IMR-90 (cell line): ENCODE results near the gene EAF1. TPM values are rescaled to one million over a fixed set of nuclear protein-coding genes. Genes with fewer than 3 reads are reported as not detected.

Source experiments
- ATAC-seq: fragments of 200-7000 bp; cut with Tn5 transposase; 2 replicates; pipeline ENCODE4 v1.9.1; 2020; ENCODE audit warnings: low read depth, mild to moderate bottlenecking, moderate library complexity
- BruUV-seq: library from RNA; stranded (reverse); fragments of 400-500 nt; replicated peaks from 2 replicates; lab custom pipeline; 2021; lab: Mats Ljungman, UMichigan
- CTCF ChIA-PET: fragments of 300-600 bp; formaldehyde crosslinking; extraction: SDS; loops from one replicate; lab custom pipeline; 2021; ENCODE audit warnings: antibody characterized with exemption; lab: Yijun Ruan, JAX
- POLR2A ChIA-PET: fragments of 300-600 bp; sonication (Branson Sonifier 250); formaldehyde crosslinking; loops from one replicate; lab custom pipeline; 2022; ENCODE audit warnings: antibody characterized with exemption; ENCODE audit not compliant: unreplicated experiment; lab: Charles Lee
- DNase-seq: peaks from one replicate; pipeline ENCODE4 v3.0.0; 2013
- H2AFZ ChIP-seq: replicated peaks from 2 replicates; pipeline ENCODE3; 2013; ENCODE audit warnings: low read length, mild to moderate bottlenecking; ENCODE audit not compliant: poor library complexity
- H2AK5ac ChIP-seq: 2 replicates; pipeline ENCODE4 v1.6.1; 2013; ENCODE audit warnings: low read depth, low read length, inconsistent platforms
- H2AK9ac ChIP-seq: replicated peaks from 2 replicates; pipeline ENCODE3; 2013; ENCODE audit warnings: mild to moderate bottlenecking, low read depth, low read length, moderate library complexity; ENCODE audit not compliant: poor library complexity
- H2BK120ac ChIP-seq: 2 replicates; pipeline ENCODE4 v1.6.1; 2013; ENCODE audit warnings: low read depth, low read length, inconsistent platforms
- H2BK15ac ChIP-seq: 3 replicates; pipeline ENCODE4 v1.6.1; 2013; ENCODE audit warnings: low read depth, low read length, inconsistent platforms
- H2BK20ac ChIP-seq: 2 replicates; pipeline ENCODE4 v1.6.1; 2013; ENCODE audit warnings: low read depth, mild to moderate bottlenecking, inconsistent platforms, low read length, moderate library complexity
- H2BK5ac ChIP-seq: 2 replicates; pipeline ENCODE4 v1.6.1; 2013; ENCODE audit warnings: mild to moderate bottlenecking, low read depth, low read length, inconsistent platforms; ENCODE audit not compliant: poor library complexity, severe bottlenecking
- H3K14ac ChIP-seq: replicated peaks from 2 replicates; pipeline ENCODE4 v1.6.1; 2013; ENCODE audit warnings: low read depth, low read length, inconsistent platforms
- H3K18ac ChIP-seq: 2 replicates; pipeline ENCODE4 v1.6.1; 2013; ENCODE audit warnings: low read depth, low read length, control low read depth
- H3K23ac ChIP-seq: 2 replicates; pipeline ENCODE4 v1.6.1; 2013; ENCODE audit warnings: low read depth, low read length, inconsistent platforms
- H3K27ac ChIP-seq: 2 replicates; pipeline ENCODE4 v1.5.1; 2013; ENCODE audit warnings: mild to moderate bottlenecking, control low read depth, low read length; ENCODE audit not compliant: insufficient read depth
- H3K27me3 ChIP-seq: 2 replicates; pipeline ENCODE4 v1.6.1; 2013; ENCODE audit warnings: low read length; ENCODE audit not compliant: control insufficient read depth, insufficient read depth
- H3K36me3 ChIP-seq: 2 replicates; pipeline ENCODE4 v1.6.1; 2013; ENCODE audit warnings: low read length, mixed read lengths; ENCODE audit not compliant: control insufficient read depth, insufficient read depth
- H3K4ac ChIP-seq: 2 replicates; pipeline ENCODE4 v1.6.1; 2013; ENCODE audit warnings: low read depth, low read length, inconsistent platforms
- H3K4me1 ChIP-seq: 2 replicates; pipeline ENCODE4 v1.6.1; 2013; ENCODE audit warnings: low read length, mixed read lengths; ENCODE audit not compliant: control insufficient read depth, insufficient read depth
- H3K4me2 ChIP-seq: 2 replicates; pipeline ENCODE4 v1.6.1; 2013; ENCODE audit warnings: low read depth, mild to moderate bottlenecking, control low read depth, low read length, moderate library complexity
- H3K4me3 ChIP-seq: 2 replicates; pipeline ENCODE4 v1.5.1; 2013; ENCODE audit warnings: low read depth, mild to moderate bottlenecking, control low read depth, low read length, moderate library complexity; ENCODE audit not compliant: insufficient read depth
- H3K56ac ChIP-seq: 2 replicates; pipeline ENCODE4 v1.6.1; 2013; ENCODE audit warnings: low read length, inconsistent platforms; ENCODE audit not compliant: insufficient read depth; ENCODE audit errors: extremely low read depth
- H3K79me1 ChIP-seq, 2 experiments: 2 replicates each; pipeline ENCODE4 v1.6.1; 2013; ENCODE audit warnings: low read length in 2 of 2, inconsistent platforms in 1 of 2, low read depth in 1 of 2
- H3K9ac ChIP-seq: 2 replicates; pipeline ENCODE4 v1.6.1; 2013; ENCODE audit warnings: low read depth, low read length, control low read depth
- H3K9me1 ChIP-seq: 2 replicates; pipeline ENCODE4 v1.6.1; 2013; ENCODE audit warnings: low read length, inconsistent platforms; ENCODE audit not compliant: insufficient read depth
- H3K9me3 ChIP-seq: 2 replicates; pipeline ENCODE4 v1.6.1; 2013; ENCODE audit warnings: low read length; ENCODE audit not compliant: control insufficient read depth, insufficient read depth
- H4K20me1 ChIP-seq: 2 replicates; pipeline ENCODE4 v1.6.1; 2013; ENCODE audit warnings: low read length, inconsistent platforms; ENCODE audit not compliant: insufficient read depth
- H4K5ac ChIP-seq: 2 replicates; pipeline ENCODE4 v1.6.1; 2013; ENCODE audit warnings: mild to moderate bottlenecking, low read depth, low read length, control low read depth
- H4K8ac ChIP-seq, 2 experiments: 2 replicates each; pipeline ENCODE4 v1.6.1; 2013; ENCODE audit warnings: low read depth in 2 of 2, low read length in 2 of 2, control low read depth in 1 of 2, inconsistent platforms in 1 of 2
- H4K91ac ChIP-seq: 2 replicates; pipeline ENCODE4 v1.6.1; 2013; ENCODE audit warnings: low read depth, low read length, inconsistent platforms; ENCODE audit not compliant: insufficient read depth
- BHLHE40 ChIP-seq: fragments of 150-350 bp; IDR thresholded peaks from 2 replicates; pipeline ENCODE4 v1.6.1; 2016; ENCODE audit warnings: mild to moderate bottlenecking, low read depth, low read length
- CEBPB ChIP-seq: IDR thresholded peaks from 2 replicates; pipeline ENCODE4 v1.6.1; 2012; ENCODE audit warnings: low read depth, low read length, improper control_type of control experiment
- CHD1 ChIP-seq: IDR thresholded peaks from 2 replicates; pipeline ENCODE4 v1.6.1; 2012; ENCODE audit warnings: low read depth, low read length, improper control_type of control experiment
- CTCF ChIP-seq: conservative IDR thresholded peaks from 2 replicates; pipeline ENCODE4 v1.5.1; 2012; ENCODE audit warnings: mild to moderate bottlenecking, low read depth, low read length, improper control_type of control experiment
- FOS ChIP-seq: fragments of 150-350 bp; IDR thresholded peaks from 2 replicates; pipeline ENCODE4 v1.6.1; 2016; ENCODE audit warnings: low read depth, low read length
- MAFK ChIP-seq: IDR thresholded peaks from 2 replicates; pipeline ENCODE4 v1.6.1; 2012; ENCODE audit warnings: low read depth, low read length, improper control_type of control experiment
- MAZ ChIP-seq: IDR thresholded peaks from 2 replicates; pipeline ENCODE4 v1.6.1; 2012; ENCODE audit warnings: low read depth, mild to moderate bottlenecking, low read length, improper control_type of control experiment, moderate library complexity, borderline replicate concordance
- MXI1 ChIP-seq: IDR thresholded peaks from 2 replicates; pipeline ENCODE4 v1.6.1; 2012; ENCODE audit warnings: low read depth, mild to moderate bottlenecking, low read length, moderate library complexity, borderline replicate concordance
- NFE2L2 ChIP-seq: fragments of 150-350 bp; IDR thresholded peaks from 2 replicates; pipeline ENCODE4 v1.6.1; 2016; ENCODE audit warnings: low read depth, mild to moderate bottlenecking, low read length
- POLR2A ChIP-seq: IDR thresholded peaks from 2 replicates; pipeline ENCODE4 v1.6.1; 2012; ENCODE audit warnings: mild to moderate bottlenecking, low read depth, low read length
- RAD21 ChIP-seq: IDR thresholded peaks from 2 replicates; pipeline ENCODE4 v1.6.1; 2012; ENCODE audit warnings: low read length, improper control_type of control experiment
- RCOR1 ChIP-seq: IDR thresholded peaks from 2 replicates; pipeline ENCODE4 v1.6.1; 2012; ENCODE audit warnings: mild to moderate bottlenecking, low read length, improper control_type of control experiment; ENCODE audit not compliant: insufficient replicate concordance
- RFX5 ChIP-seq: IDR thresholded peaks from 2 replicates; pipeline ENCODE4 v1.8.0; 2012; ENCODE audit warnings: low read depth, mild to moderate bottlenecking, low read length, moderate library complexity
- SMC3 ChIP-seq: fragments of 150-350 bp; IDR thresholded peaks from 2 replicates; pipeline ENCODE4 v1.6.1; 2016; ENCODE audit warnings: low read depth, mild to moderate bottlenecking, antibody characterized with exemption, low read length, moderate library complexity
- WGBS, 2 experiments: methylation state at CpG; one replicate each; pipeline versions ENCODE4 v1.1.5 to v1.1.7; 2013; ENCODE audit warnings: missing lambda C conversion rate in 2 of 2; ENCODE audit not compliant: insufficient read length in 1 of 2; ENCODE audit errors: extremely low coverage in 2 of 2; 5-methylcytosine and 5-hydroxymethylcytosine counted together
- dilution Hi-C: fragments of 300-500 bp; cut with HindIII; formaldehyde crosslinking; loops from one replicate; pipeline ENCODE4 v1.14.3; 2018; ENCODE audit warnings: low sequenced_read_pairs; ENCODE audit not compliant: unreplicated experiment
- in situ Hi-C: fragments of 300-500 bp; cut with MboI; formaldehyde crosslinking; loops from 3 replicates; pipeline ENCODE4 v1.14.3; 2019; ENCODE audit warnings: low sequenced_read_pairs, inconsistent platforms, mixed read lengths
- intact Hi-C: fragments of 100-400 bp; cut with micrococcal nuclease; formaldehyde crosslinking; loops from 2 replicates; pipeline ENCODE4 v1.10.0; 2022
- polyA plus RNA-seq, 3 experiments: library from polyadenylated mRNA; depleted of rRNA; stranded (reverse); fragments of >200 nt; gene quantifications; 2 replicates each; pipeline ENCODE4 v1.2.3, GENCODE V29; 2012; ENCODE audit warnings: low replicate concordance in 1 of 3
- total RNA-seq: library from RNA; depleted of rRNA; stranded (reverse); fragments of >200 nt; gene quantifications from 2 replicates; pipeline ENCODE4 v1.2.3, GENCODE V29; 2012
- TF ChIP-seq, protein P1 (sequence below): fragments of 150-350 bp; IDR thresholded peaks from 2 replicates; pipeline ENCODE4 v1.6.1; 2016; ENCODE audit warnings: low read depth, mild to moderate bottlenecking, low read length, moderate library complexity, borderline replicate concordance
- TF ChIP-seq, protein P2 (sequence below): fragments of 150-350 bp; IDR thresholded peaks from 2 replicates; pipeline ENCODE4 v1.6.1; 2017; ENCODE audit warnings: mild to moderate bottlenecking, antibody characterized with exemption, low read length, low read depth

EAF1 gene
- total and polyA plus RNA-seq, 2 of the 4 experiments (the other 2 are of a cell fraction), result 7.0 to 21.3 TPM

DNA sequence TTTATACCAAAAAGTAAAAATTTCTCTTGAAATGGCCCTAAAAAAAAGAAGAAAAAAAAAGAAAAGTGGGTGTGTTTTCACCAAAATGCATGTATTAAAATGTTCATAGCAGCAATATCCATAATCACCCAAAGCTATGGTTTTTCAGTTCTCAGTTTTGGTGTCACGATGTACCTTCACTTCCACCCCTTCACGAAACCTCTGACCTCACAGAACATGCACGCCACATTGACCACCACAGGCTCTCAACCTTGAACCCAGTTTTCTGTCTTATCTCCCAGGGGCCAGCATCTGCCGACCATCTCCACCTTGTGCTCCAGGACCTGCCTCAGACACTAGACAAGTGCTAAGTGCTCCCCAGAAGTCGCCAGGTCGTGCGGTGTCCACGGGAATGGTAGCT, 63.7 kb downstream of the EAF1 start:
- Histone ChIP-seq H4K8ac (no peak overlapping the region), H2BK120ac (no peak overlapping the region), H4K5ac (no peak overlapping the region), H2BK5ac (no peak overlapping the region), H3K23ac (no peak overlapping the region), H3K27ac (no peak overlapping the region), H3K36me3 (no peaks in the 10 kb centered on the region), H3K9me1 (no peaks in the 10 kb centered on the region), H3K79me1 (no peaks in the 10 kb centered on the region), H3K56ac (no peak overlapping the region), H3K27me3 (no peaks in the 10 kb centered on the region), H3K9me3 (no peaks in the 10 kb centered on the region), H3K4ac (no peak overlapping the region), H2AK5ac (no peak overlapping the region), H3K4me2 (no peak overlapping the region), H2AFZ (no peak overlapping the region), H3K14ac (no peak overlapping the region), H3K4me3 (no peak overlapping the region), H2AK9ac (no peak overlapping the region), H2BK15ac (no peak overlapping the region), H3K18ac (no peak overlapping the region), H3K4me1 (no peaks in the 10 kb centered on the region), H2BK20ac (no peak overlapping the region), H4K20me1 (no peaks in the 10 kb centered on the region), H3K9ac (no peak overlapping the region), H4K91ac (no peak overlapping the region)
- ChIA-PET CTCF (interaction anchor here (1.1 kb wide), 1 partner anchor 30 kb away, joined by 3 read pairs; no protein-coding TSS in a partner anchor), POLR2A (no interaction called here)
- intact Hi-C loops, result no loop called here
- no TSS peak for BruUV-seq
- TF ChIP-seq SMC3, result no peak
- TF ChIP-seq MXI1, result no peak
- TF ChIP-seq, protein P1, sequence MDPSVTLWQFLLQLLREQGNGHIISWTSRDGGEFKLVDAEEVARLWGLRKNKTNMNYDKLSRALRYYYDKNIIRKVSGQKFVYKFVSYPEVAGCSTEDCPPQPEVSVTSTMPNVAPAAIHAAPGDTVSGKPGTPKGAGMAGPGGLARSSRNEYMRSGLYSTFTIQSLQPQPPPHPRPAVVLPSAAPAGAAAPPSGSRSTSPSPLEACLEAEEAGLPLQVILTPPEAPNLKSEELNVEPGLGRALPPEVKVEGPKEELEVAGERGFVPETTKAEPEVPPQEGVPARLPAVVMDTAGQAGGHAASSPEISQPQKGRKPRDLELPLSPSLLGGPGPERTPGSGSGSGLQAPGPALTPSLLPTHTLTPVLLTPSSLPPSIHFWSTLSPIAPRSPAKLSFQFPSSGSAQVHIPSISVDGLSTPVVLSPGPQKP, result no peak
- no peak for TF ChIP-seq POLR2A
- no peak for TF ChIP-seq FOS
- no peak for TF ChIP-seq MAFK
- TF ChIP-seq, protein P2, sequence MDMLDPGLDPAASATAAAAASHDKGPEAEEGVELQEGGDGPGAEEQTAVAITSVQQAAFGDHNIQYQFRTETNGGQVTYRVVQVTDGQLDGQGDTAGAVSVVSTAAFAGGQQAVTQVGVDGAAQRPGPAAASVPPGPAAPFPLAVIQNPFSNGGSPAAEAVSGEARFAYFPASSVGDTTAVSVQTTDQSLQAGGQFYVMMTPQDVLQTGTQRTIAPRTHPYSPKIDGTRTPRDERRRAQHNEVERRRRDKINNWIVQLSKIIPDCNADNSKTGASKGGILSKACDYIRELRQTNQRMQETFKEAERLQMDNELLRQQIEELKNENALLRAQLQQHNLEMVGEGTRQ, result no peak
- no peak for TF ChIP-seq RFX5
- no peak for TF ChIP-seq RAD21
- no peak for TF ChIP-seq NFE2L2
- TF ChIP-seq RCOR1, result no peak
- no peak for TF ChIP-seq MAZ
- no peak for TF ChIP-seq BHLHE40
- no peak for TF ChIP-seq CEBPB
- TF ChIP-seq CHD1, result no peak
- TF ChIP-seq CTCF, result no peak
- ATAC-seq (no peak), DNase-seq (no peak)
- WGBS, 2 experiments, result 72% methylated on average over 3 of the region's 8 CpGs; no CpG with 5 or more reads in 1 of the 2 experiments
- in situ Hi-C loops, result no loop called here
- dilution Hi-C loops, result no loop called here
